ENCODE results near the gene SLC2A3.

- TF ChIP-seq CTCF (IDR thresholded peaks at IDR 0.05) (no peak), POLR2AphosphoS5 (IDR thresholded peaks at IDR 0.05; ENCODE audit: insufficient read depth in 1 of 2, low read depth in 1 of 2) (no peak)
Measured at GRCh38 chr12:7966563-7966962, 30.6 kb upstream of the SLC2A3 start.

Measured in vagina (tissue), 2 donors.